HL-60 (cell line): ENCODE data around the gene FYN.

Experiments used
- DNase-seq, 2 experiments: peaks; one replicate each; pipeline ENCODE4 v3.0.0-alpha.2; 2010 to 2020; ENCODE audit warnings: low read depth in 1 of 2, low spot score in 1 of 2
- H3K27ac ChIP-seq: fragments of 250-450 bp; sonication (Bioruptor Pico); replicated peaks from 2 replicates; pipeline ENCODE4 v1.5.1; 2020; ENCODE audit warnings: mild to moderate bottlenecking, moderate library complexity
- H3K27me3 ChIP-seq: fragments of 250-450 bp; sonication (Bioruptor Pico); 2 replicates; pipeline ENCODE4 v1.5.1; 2021; ENCODE audit warnings: mild to moderate bottlenecking, moderate library complexity; ENCODE audit not compliant: insufficient read depth, poor library complexity, severe bottlenecking
- H3K4me3 ChIP-seq: replicated peaks from 2 replicates; pipeline ENCODE4 v1.5.1; 2011; ENCODE audit warnings: mild to moderate bottlenecking, control low read depth, low read length; ENCODE audit not compliant: insufficient read depth
- CTCF ChIP-seq: IDR thresholded peaks from one replicate; pipeline ENCODE4 v1.5.1; 2011; ENCODE audit warnings: low read length, control low read depth, inconsistent platforms; ENCODE audit not compliant: insufficient read depth
- GABPA ChIP-seq: IDR thresholded peaks from 2 replicates; pipeline ENCODE4 v1.6.1; 2012; ENCODE audit warnings: low read depth
- POLR2AphosphoS5 ChIP-seq: IDR thresholded peaks from 2 replicates; pipeline ENCODE4 v1.6.1; 2012; ENCODE audit warnings: low read depth
- REST ChIP-seq: IDR thresholded peaks from 2 replicates; pipeline ENCODE4 v1.6.1; 2012; ENCODE audit warnings: low read depth; ENCODE audit not compliant: insufficient replicate concordance
- SPI1 ChIP-seq: IDR thresholded peaks from 2 replicates; pipeline ENCODE4 v1.6.1; 2012; ENCODE audit warnings: low read depth, mild to moderate bottlenecking, borderline replicate concordance

Gene FYN

GRCh38 chr6:111689419-111689818 lies 183.8 kb downstream of the FYN start:
- no peak for TF ChIP-seq POLR2AphosphoS5
- no peak for TF ChIP-seq CTCF
- no peak for TF ChIP-seq REST
- TF ChIP-seq GABPA: no peak
- TF ChIP-seq SPI1: no peak
- no peak overlapping the region for H3K4me3 ChIP-seq
- no peak overlapping the region for H3K27ac ChIP-seq
- H3K27me3 ChIP-seq: no peaks in the 10 kb centered on the region
- no peak for DNase-seq

- DNase-seq: no peak
- Histone ChIP-seq H3K27me3 (no peaks in the 10 kb centered on the region), H3K27ac (no peak overlapping the region), H3K4me3 (no peak overlapping the region)
- no peak for TF ChIP-seq POLR2AphosphoS5
- no peak for TF ChIP-seq CTCF
- no peak for TF ChIP-seq SPI1
- no peak for TF ChIP-seq GABPA
- TF ChIP-seq REST: no peak
These were observed 184.9 kb downstream of the FYN start for GRCh38 chr6:111688331-111688730.

GRCh38 chr6:111687652-111688051 lies 185.6 kb downstream of the FYN start:
- TF ChIP-seq CTCF: no peak
- Histone ChIP-seq H3K27ac (no peak overlapping the region), H3K27me3 (no peaks in the 10 kb centered on the region), H3K4me3 (no peak overlapping the region)
- DNase-seq: no peak

- Histone ChIP-seq H3K4me3 (no peak overlapping the region), H3K27ac (no peak overlapping the region), H3K27me3 (no peaks in the 10 kb centered on the region)
- DNase-seq: no peak
- no peak for TF ChIP-seq REST
- no peak for TF ChIP-seq CTCF
- no peak for TF ChIP-seq GABPA
- TF ChIP-seq POLR2AphosphoS5: no peak
- no peak for TF ChIP-seq SPI1
These were observed 186.4 kb downstream of the FYN start for GRCh38 chr6:111686932-111687266.
